Measurements from ENCODE around the gene OTOGL.

DNA sequence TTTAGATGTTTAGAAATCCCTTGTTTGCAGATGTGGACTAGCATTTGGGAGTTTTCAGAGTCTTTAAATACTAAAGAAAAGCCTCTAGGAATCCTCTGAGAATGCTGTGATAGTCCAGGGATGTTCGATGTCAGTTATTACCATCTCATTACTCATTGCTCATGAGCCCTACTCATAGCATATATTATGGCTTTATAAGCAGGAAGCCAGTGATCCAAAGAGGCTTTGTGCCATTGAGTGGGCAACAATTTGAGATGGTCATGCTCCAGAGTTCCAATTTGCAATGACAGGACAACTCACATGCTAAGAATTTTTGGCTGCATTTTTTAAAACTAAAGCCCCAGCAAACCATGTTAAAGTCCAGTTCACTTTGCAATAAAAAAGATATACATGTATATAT, 163.0 kb downstream of the OTOGL start:
- TF ChIP-seq CTCF (IDR thresholded peaks at IDR 0.05) (no peak), POLR2AphosphoS5 (IDR thresholded peaks at IDR 0.05) (no peak)
